NCI-H2171 treated with DMSO at 0.1 percent for 48 hours (cell line): ENCODE data around the gene ADORA2A.
A peak's percentile ranks its signal among the peaks of the same experiment; 100 is the strongest.

Experiments used
- DNase-seq: peaks from one replicate; lab custom pipeline; 2025; lab: John Stamatoyannopoulos, UW

Gene ADORA2A

GRCh38 chr22:24403346-24403745 is 24.1 kb upstream of the ADORA2A start:
- DNase-seq = no peak

- no peak for DNase-seq
Observed at GRCh38 chr22:24404561-24405275, 22.7 kb upstream of the ADORA2A start.

- DNase-seq = no peak
Observed at GRCh38 chr22:24405631-24406321, 21.6 kb upstream of the ADORA2A start.

GRCh38 chr22:24406322-24407277 is 20.8 kb upstream of the ADORA2A start:
- DNase-seq = no peak

GRCh38 chr22:24407278-24407665 is 20.1 kb upstream of the ADORA2A start:
- no peak for DNase-seq

GRCh38 chr22:24407884-24408283 is 19.5 kb upstream of the ADORA2A start:
- DNase-seq = no peak

GRCh38 chr22:24408630-24409029 is 18.8 kb upstream of the ADORA2A start:
- no peak for DNase-seq

- DNase-seq = no peak
Observed at GRCh38 chr22:24409707-24410106, 17.7 kb upstream of the ADORA2A start.

GRCh38 chr22:24410110-24410856 is 17.1 kb upstream of the ADORA2A start:
- DNase-seq = no peak

GRCh38 chr22:24411256-24412004 is 16.0 kb upstream of the ADORA2A start:
- DNase-seq = no peak

GRCh38 chr22:24412274-24412673 is 15.1 kb upstream of the ADORA2A start:
- no peak for DNase-seq

- DNase-seq = no peak
Observed at GRCh38 chr22:24413271-24413670, 14.1 kb upstream of the ADORA2A start.

- no peak for DNase-seq
Observed at GRCh38 chr22:24413736-24414385, 13.5 kb upstream of the ADORA2A start.

- DNase-seq = no peak
Observed at GRCh38 chr22:24414523-24414922, 12.9 kb upstream of the ADORA2A start.

GRCh38 chr22:24414984-24415945 is 12.1 kb upstream of the ADORA2A start:
- DNase-seq = no peak

GRCh38 chr22:24416095-24416494 is 11.3 kb upstream of the ADORA2A start:
- peak; percentile 61 for DNase-seq

GRCh38 chr22:24416611-24417010 is 10.8 kb upstream of the ADORA2A start:
- no peak for DNase-seq

GRCh38 chr22:24417200-24417599 is 10.2 kb upstream of the ADORA2A start:
- no peak for DNase-seq

GRCh38 chr22:24417901-24418641 is 9.3 kb upstream of the ADORA2A start:
- DNase-seq = no peak
